ENCODE results near the gene SEMA4D.

Gene SEMA4D

DNA sequence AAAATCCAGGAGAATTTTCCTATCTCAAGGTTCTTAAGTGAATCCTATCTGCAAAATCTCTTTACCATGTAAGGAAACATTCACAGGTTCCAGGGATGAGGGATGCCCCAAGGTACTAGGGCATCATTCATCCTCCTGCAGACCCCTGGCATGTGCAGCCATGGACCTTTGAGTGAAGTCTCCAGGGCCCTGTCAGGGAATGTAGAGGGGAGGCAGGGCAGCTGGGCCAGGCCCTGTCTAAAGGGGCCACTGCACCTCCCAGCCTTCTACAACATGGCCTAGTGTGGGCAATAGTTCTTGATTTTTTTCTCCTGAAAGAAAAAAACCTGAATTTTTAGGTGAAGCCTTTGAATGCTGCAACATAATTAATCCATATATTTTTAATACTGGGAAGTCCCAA is 63.3 kb downstream of the SEMA4D start:
- peaks cover 90% of the 10 kb centered on the region for H4K20me1 ChIP-seq (ENCODE audit: insufficient read depth, low read length)
- DNase-seq (no peak), ATAC-seq (ENCODE audit: insufficient read depth, low read depth) (no peak)
- H3K4me1 ChIP-seq (ENCODE audit: insufficient read depth, low read length): no peaks in the 10 kb centered on the region
- H3K9me3 ChIP-seq (ENCODE audit: insufficient read depth, low read length, severe bottlenecking): no peaks in the 10 kb centered on the region
- H3K36me3 ChIP-seq (ENCODE audit: insufficient read depth, low read length): peaks cover 63% of the 10 kb centered on the region
- no peak for TF ChIP-seq CTCF (IDR thresholded peaks at IDR 0.05; ENCODE audit: borderline replicate concordance, extremely low read depth, low read length, poor library complexity, severe bottlenecking)
- TF ChIP-seq EZH2 (IDR thresholded peaks at IDR 0.05; ENCODE audit: borderline replicate concordance, low read depth, low read length, severe bottlenecking): no peak
- no peak overlapping the region for H3K9ac ChIP-seq (ENCODE audit: low read depth, low read length)
- peaks cover 97% of the 10 kb centered on the region for H3K79me2 ChIP-seq (ENCODE audit: insufficient read depth, low read length)
- H3K27ac ChIP-seq (ENCODE audit: low read length): no peak overlapping the region
- no peaks in the 10 kb centered on the region for H3K27me3 ChIP-seq (ENCODE audit: insufficient read depth, low read length, poor library complexity)
- no peak overlapping the region for H3K4me3 ChIP-seq (ENCODE audit: low read depth in 1 of 2, low read length in 2 of 2)
- H2AFZ ChIP-seq (ENCODE audit: low read depth, low read length): no peak overlapping the region
- no peak overlapping the region for H3K4me2 ChIP-seq (ENCODE audit: insufficient read depth, low read length)

GRCh38 chr9:89433826-89434225 is 64.1 kb downstream of the SEMA4D start:
- peaks cover 97% of the 10 kb centered on the region for H3K79me2 ChIP-seq (ENCODE audit: insufficient read depth, low read length)
- TF ChIP-seq EZH2 (IDR thresholded peaks at IDR 0.05; ENCODE audit: borderline replicate concordance, low read depth, low read length, severe bottlenecking) (no peak), CTCF (IDR thresholded peaks at IDR 0.05; ENCODE audit: borderline replicate concordance, extremely low read depth, low read length, poor library complexity, severe bottlenecking) (no peak)
- H3K4me2 ChIP-seq (ENCODE audit: insufficient read depth, low read length): no peak overlapping the region
- peaks cover 94% of the 10 kb centered on the region for H4K20me1 ChIP-seq (ENCODE audit: insufficient read depth, low read length)
- H3K27me3 ChIP-seq (ENCODE audit: insufficient read depth, low read length, poor library complexity): no peaks in the 10 kb centered on the region
- no peak for ATAC-seq (ENCODE audit: insufficient read depth, low read depth)
- no peak overlapping the region for H2AFZ ChIP-seq (ENCODE audit: low read depth, low read length)
- H3K9ac ChIP-seq (ENCODE audit: low read depth, low read length): no peak overlapping the region
- peaks cover 3% of the 10 kb centered on the region; the same call in 1 of the 2 replicates for H3K4me1 ChIP-seq (ENCODE audit: insufficient read depth, low read length)
- no peaks in the 10 kb centered on the region for H3K9me3 ChIP-seq (ENCODE audit: insufficient read depth, low read length, severe bottlenecking)
- 0 out of 2 replicates have a peak overlapping the region, but pooled peaks have one; percentile 20 for H3K27ac ChIP-seq (ENCODE audit: low read length)
- no peak for DNase-seq
- H3K4me3 ChIP-seq (ENCODE audit: low read depth in 1 of 2, low read length in 2 of 2): no peak overlapping the region
- H3K36me3 ChIP-seq (ENCODE audit: insufficient read depth, low read length): peaks cover 71% of the 10 kb centered on the region

GRCh38 chr9:89432986-89433530 is 64.9 kb downstream of the SEMA4D start:
- peaks cover 74% of the 10 kb centered on the region for H3K36me3 ChIP-seq (ENCODE audit: insufficient read depth, low read length)
- H3K4me3 ChIP-seq (ENCODE audit: low read depth in 1 of 2, low read length in 2 of 2): no peak overlapping the region
- ATAC-seq (ENCODE audit: insufficient read depth, low read depth) (no peak), DNase-seq (no peak)
- H2AFZ ChIP-seq (ENCODE audit: low read depth, low read length): no peak overlapping the region
- H3K9me3 ChIP-seq (ENCODE audit: insufficient read depth, low read length, severe bottlenecking): no peaks in the 10 kb centered on the region
- no peak for TF ChIP-seq CTCF (IDR thresholded peaks at IDR 0.05; ENCODE audit: borderline replicate concordance, extremely low read depth, low read length, poor library complexity, severe bottlenecking)
- H4K20me1 ChIP-seq (ENCODE audit: insufficient read depth, low read length): peaks cover 98% of the 10 kb centered on the region
- H3K27me3 ChIP-seq (ENCODE audit: insufficient read depth, low read length, poor library complexity): no peaks in the 10 kb centered on the region
- no peak overlapping the region for H3K9ac ChIP-seq (ENCODE audit: low read depth, low read length)
- H3K79me2 ChIP-seq (ENCODE audit: insufficient read depth, low read length): peaks cover 100% of the 10 kb centered on the region
- H3K27ac ChIP-seq (ENCODE audit: low read length): no peak overlapping the region
- H3K4me2 ChIP-seq (ENCODE audit: insufficient read depth, low read length): no peak overlapping the region
- peaks cover 9% of the 10 kb centered on the region for H3K4me1 ChIP-seq (ENCODE audit: insufficient read depth, low read length)
